HG02759 (cell line): ENCODE measurements around the gene ENTPD2.
A peak's percentile ranks its signal among the peaks of the same experiment; 100 is the strongest.
"Not testable (repeated sequence)": the region's sequence is repeated elsewhere in the genome, so short reads cannot be mapped to it uniquely, and the experiment has no call there.

Experiments
- ATAC-seq: cut with Tn5 transposase; IDR thresholded peaks from one replicate; pipeline ENCODE4 v1.9.1; 2021; ENCODE audit warnings: mild to moderate bottlenecking, moderate library complexity; ENCODE audit not compliant: unreplicated experiment

ENTPD2 gene

GRCh38 chr9:137006116-137007003 is 47.5 kb downstream of the ENTPD2 start:
- ATAC-seq = no peak

GRCh38 chr9:137004285-137004684 is 49.6 kb downstream of the ENTPD2 start:
- not testable (repeated sequence) for ATAC-seq

- no peak for ATAC-seq
Measured at GRCh38 chr9:137002646-137003041, 51.2 kb downstream of the ENTPD2 start.

- ATAC-seq = no peak
Measured at GRCh38 chr9:137001857-137002645, 51.8 kb downstream of the ENTPD2 start.

- peak; percentile 73 for ATAC-seq
Measured at GRCh38 chr9:137000177-137000930, 53.5 kb downstream of the ENTPD2 start.
